ENCODE measurements around the gene SMIM24.
A peak's percentile ranks its signal among the peaks of the same experiment; 100 is the strongest.
"Not testable (repeated sequence)": the region's sequence is repeated elsewhere in the genome, so short reads cannot be mapped to it uniquely, and the experiment has no call there.

The SMIM24 gene

GRCh38 chr19:3455960-3456601 lies 24.2 kb downstream of the SMIM24 start:
- no peak for DNase-seq (ENCODE audit: low read depth in 2 of 2)

DNA sequence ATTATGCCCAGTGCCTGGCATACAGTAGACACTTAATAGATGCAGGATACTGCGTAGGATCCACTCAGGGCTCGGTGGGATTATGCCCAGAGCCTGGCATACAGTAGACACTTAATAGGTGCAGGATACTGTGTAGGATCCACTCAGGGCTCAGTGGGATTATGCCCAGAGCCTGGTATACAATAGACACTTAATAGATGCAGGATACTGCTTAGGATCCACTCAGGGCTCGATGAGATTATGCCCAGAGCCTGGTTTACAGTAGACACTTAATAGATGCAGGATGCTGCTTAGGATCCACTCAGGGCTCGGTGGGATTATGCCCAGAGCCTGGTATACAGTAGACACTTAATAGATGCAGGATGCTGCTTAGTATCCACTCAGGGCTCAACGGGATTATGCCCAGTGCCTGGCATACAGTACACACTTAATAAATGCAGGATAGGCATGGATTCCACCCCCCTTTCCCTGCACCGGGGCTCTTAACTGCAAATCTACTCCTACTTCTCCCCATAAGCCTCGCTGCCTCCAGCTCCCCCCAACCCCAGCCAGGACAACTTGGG lies 24.9 kb downstream of the SMIM24 start:
- DNase-seq (ENCODE audit: low read depth in 2 of 2): no peak

DNA sequence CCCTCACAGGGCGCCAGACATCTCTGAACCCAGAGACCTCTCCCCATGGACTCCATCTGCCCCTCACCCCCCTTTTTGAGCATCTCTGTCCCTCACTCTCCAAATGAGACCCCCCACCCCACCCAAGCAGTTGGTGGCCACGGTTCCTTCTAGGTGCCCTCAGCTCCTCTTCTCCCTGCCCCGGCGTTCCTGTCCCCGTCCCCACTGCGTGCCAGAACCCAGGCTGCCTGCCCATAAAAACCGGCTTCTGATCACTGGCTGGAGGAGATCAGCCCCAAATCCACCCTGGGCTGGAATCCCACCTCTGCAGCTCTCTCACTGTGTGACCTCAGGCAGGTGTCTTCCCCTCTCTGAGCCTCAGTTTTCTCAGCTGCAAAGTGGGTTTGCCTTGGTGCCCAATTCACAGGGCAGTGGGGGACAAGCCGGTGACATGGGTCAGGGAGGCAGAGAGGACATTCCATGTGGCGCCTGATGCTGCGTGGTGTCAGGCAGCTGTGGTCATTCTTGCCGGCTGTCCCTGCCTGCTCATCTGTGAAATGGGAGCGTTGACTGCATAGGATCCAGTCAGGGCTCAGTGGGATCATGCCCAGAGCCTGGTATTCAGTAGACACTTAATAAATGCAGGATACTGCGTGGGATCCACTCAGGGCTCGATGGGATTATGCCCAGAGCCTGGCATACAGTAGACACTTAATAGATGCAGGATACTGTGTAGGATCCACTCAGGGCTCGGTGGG lies 25.5 kb downstream of the SMIM24 start:
- DNase-seq (ENCODE audit: low read depth in 2 of 2): no peak

DNA sequence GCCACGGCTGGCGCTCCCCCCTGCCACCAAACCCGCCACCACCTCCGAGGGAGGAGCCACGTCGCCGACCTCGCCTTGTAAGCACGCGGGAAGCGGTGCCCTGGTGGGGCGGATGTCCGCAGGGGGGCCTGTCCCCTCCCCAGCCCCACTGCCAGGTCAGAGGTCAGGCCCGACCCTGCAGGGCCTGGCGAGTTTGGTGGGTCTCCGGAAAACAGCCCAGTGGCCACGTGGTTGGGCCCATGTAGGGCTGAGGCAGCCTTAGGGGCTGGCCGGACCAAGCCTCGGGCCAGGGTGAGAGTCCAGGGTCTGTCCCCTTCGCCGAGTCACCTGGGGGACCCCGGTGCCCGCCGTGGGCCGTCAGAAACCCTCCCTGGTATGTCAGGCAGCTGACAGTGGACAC lies 26.5 kb downstream of the SMIM24 start:
- no peak for DNase-seq (ENCODE audit: low read depth in 2 of 2)

GRCh38 chr19:3452942-3453214 lies 27.4 kb downstream of the SMIM24 start:
- DNase-seq (ENCODE audit: low read depth in 2 of 2): not testable (repeated sequence)

DNA sequence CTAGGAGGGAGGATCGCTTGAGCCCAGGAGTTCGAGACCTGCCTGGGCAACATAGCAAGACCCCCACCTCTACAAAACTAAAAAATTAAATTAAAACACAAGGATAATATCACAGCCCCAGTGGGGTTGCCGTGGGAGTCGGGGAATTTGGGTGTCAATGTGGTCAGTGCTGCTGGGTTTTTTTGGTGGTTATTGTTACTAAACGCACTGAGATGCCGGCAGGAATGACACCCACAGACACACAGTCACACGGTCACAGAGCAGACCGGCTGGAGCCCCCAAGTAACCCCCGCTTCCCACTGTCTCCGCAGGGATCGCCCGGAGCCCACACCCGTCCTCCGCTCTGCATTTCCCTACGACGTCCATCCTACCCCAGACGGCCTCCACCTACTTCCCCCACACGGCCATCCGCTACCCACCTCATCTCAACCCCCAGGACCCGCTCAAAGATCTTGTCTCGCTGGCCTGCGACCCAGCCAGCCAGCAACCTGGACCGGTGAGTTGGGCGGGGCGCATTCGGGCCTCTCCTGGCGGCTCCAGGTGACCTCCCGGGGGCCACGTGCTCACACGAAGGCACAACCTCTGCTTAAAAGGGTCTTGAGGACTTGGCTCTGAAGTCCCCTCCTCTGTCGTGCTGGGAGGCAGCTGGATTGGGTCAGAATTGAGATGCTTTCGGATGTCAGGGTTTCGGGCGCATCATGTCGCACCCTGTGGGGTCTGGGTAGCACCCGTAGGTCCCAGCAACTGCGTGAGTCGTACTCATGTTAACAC lies 28.0 kb downstream of the SMIM24 start:
- no peak for DNase-seq (ENCODE audit: low read depth in 2 of 2)

- DNase-seq (ENCODE audit: low read depth in 2 of 2): no peak
Observed at GRCh38 chr19:3451451-3451866, 28.9 kb downstream of the SMIM24 start.

- no peak for DNase-seq (ENCODE audit: low read depth in 2 of 2)
Observed at GRCh38 chr19:3450796-3451411, 29.4 kb downstream of the SMIM24 start.

DNA sequence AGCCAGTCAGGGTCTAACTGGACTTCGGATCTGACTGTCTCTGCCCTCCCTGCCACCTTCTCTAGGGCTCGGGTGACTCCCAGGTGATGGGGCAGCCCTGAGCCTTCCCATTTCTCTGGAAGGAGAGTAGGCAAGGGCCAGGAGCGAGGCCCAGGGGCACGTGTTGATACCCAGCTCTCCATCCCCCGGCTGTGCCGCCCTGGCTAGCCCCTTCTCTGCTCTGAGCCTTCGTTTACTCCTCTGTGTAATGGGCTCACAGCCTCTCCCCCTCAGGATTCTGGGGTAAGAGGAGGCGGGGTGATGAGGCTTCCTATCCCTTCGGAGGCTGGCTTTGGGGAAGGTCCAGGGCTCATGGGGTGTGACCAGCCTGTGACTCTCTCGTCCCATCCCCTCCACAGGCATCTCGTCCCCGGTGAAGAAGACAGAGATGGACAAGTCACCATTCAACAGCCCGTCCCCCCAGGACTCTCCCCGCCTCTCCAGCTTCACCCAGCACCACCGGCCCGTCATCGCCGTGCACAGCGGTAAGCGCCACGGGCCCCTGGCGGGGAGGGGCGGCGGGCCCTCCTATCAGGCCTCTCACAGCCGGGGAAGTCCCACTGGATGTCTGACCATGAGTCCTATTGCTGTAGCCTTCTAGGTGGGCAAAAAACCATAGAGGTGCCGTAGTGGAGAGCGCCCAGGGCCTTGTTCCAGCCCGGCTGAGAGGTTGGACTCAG lies 31.6 kb downstream of the SMIM24 start:
- DNase-seq (ENCODE audit: low read depth in 2 of 2): no peak

DNA sequence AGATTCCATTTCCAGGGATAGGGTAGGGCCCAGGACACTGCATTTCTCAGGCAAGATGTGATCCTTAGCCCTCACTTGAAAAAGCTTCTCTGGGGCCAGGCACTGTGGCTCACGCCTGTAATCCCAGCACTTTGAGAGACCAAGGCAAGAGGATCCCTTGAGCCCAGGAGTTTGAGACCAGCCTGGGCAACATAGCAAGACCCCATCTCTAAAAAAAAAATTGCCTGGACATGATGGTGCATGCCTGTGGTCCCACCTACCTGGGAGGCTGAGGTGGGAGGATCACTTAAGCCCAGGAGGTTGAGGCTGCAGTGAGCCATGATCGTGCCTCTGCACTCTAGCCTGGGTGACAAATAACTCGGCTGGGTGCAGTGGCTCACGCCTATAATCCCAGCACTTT lies 33.7 kb downstream of the SMIM24 start:
- not testable (repeated sequence) for DNase-seq (ENCODE audit: low read depth in 2 of 2)

- no peak for DNase-seq (ENCODE audit: low read depth in 2 of 2)
Observed at GRCh38 chr19:3444695-3445234, 35.6 kb downstream of the SMIM24 start.

DNA sequence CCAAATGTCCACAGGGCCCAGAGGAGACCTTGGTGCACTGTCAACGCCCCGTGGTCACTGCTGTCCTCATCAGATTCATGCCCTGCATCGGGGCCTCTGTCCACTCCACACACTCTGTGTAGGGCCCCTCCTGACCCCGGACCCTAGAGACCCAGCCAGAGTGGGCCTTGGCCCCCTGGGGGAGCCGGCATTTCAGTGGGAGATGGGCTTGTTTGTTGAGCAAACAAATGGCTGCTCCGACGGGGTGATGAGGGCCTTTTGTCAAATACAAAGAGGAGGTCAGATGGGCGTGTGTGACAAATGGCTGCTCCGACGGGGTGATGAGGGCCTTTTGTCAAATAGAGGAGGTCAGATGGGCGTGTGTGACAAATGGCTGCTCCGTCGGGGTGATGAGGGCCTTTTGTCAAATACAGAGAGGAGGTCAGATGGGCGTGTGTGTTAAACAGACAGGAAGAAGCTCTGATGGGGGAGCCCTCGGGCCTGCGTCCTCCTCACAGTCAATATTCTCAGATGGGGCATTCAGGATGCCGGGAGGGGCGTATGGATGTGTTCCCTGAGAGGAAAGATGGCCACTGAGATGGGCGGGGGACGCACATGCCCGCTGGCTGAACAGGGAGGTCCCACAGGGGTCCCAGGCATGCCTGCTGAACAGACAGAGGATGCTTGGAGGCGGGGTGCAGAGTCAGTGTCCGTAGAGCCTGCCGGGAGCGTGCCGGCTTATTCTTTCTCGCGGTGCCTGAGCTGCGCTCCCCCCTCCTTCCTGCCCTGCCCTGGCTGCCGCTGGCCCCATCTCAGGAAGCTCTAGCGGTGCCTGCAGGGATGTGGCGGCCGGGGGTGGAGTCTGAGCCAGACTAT lies 36.3 kb downstream of the SMIM24 start:
- DNase-seq (ENCODE audit: low read depth in 2 of 2): no peak

DNA sequence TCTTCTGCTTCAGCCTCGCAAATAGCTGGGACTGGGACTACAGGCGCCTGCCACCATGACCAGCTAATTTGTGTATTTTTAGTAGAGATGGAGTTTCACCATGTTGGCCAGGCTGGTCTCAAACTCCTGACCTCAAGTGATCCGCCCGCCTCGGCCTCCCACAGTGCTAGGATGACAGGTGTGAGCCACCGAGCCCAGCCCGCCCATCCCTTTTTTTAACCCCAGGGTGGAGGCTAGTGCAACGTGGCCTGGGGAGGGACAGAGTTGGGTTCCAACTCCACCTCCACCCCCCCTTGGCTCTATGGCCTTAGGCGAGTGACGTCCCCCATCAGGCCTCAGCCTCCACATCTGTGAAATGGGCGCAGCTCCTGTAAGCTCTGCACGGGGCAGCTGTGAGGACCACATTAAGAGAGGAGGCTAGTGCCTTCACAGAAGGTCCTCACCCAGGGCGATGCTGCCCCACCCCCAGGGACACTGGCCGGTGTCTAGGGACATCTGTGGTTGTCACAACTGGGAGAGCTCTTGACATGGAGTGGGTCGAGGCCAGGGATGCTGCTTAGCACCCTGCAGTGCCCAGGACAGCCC lies 37.7 kb downstream of the SMIM24 start:
- no peak for DNase-seq (ENCODE audit: low read depth in 2 of 2)

- no peak for DNase-seq (ENCODE audit: low read depth in 2 of 2)
Observed at GRCh38 chr19:3441986-3442329, 38.4 kb downstream of the SMIM24 start.

DNA sequence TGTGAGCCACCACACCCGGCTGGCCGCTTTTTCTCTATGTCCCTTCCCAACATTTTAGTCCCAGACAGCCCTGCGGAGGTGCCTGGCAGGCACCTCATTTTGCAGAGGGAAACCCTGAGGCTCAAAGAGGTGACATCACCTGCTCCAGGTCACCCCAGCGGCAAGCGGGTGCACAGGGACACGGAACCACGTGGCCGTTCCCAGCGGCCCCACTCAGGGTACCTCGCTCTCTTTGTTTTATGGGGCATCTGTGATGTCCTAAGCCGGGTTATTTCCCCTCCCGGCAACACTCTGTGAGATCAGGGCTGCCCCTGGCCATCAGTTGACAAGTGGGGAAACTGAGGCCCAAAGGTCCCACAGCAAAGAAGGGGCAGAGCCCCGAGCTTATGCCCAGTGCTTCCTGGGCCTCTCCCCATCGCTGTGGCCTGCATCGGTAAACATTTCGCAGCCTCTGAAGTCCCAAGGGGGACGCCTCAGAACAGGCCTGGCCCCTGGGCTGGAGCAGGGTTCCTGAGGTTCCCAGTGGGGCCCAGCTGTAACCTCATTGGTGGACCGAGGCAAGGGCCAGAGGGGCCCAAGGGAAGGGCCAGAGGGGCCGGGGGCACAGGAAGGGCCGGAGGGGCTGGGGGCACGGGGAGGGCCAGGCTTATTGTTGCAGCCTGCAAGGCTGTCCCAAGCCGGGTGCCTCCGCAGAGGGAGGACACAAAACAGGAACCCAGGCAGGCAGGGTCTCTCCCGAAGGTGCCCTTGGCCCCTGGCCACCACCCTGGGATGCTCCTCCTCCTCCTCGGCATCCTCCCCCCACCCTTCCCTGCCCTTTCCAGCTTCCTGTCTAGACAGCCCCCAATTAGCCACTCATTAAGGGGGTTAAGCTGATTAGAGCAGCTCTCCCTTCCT lies 39.0 kb downstream of the SMIM24 start:
- no peak for DNase-seq (ENCODE audit: low read depth in 2 of 2)

DNA sequence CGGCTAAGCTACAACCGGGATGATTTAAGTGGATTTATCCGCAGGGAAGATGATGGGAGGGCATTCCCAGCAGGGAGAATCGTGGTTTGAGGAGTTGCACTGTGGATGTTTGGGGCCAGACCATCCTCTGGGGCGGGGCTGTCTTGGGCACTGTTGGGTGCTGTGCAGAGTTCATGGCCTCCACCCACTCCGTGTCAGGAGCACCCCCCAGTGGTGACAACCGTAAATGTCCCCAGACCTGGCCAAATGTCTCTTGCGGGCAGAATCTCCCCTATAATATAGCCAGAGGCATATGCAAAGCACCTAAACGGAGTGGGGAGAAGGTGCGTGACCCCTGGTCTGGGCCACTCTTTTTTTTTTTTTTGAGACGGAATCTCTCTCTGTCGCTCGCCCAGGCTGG lies 40.2 kb downstream of the SMIM24 start:
- DNase-seq (ENCODE audit: low read depth in 2 of 2): peak; percentile 8 to 14

GRCh38 chr19:3434630-3435553 lies 45.4 kb downstream of the SMIM24 start:
- peak; percentile 89 to 93 for DNase-seq (ENCODE audit: low read depth in 2 of 2)
